ENCODE results near the gene CNGA2. TPM values are rescaled to one million over a fixed set of nuclear protein-coding genes. Genes with fewer than 3 reads are reported as not detected.

CNGA2 gene
- total RNA-seq, 1 experiment from 2014 or later: not detected

- no peak overlapping the region for H3K27ac ChIP-seq (ENCODE audit: low read depth, low read length)
- CTCF ChIA-PET: no interaction called here
- intact Hi-C loops (cut with micrococcal nuclease): no loop called here
- H3K27me3 ChIP-seq (ENCODE audit: insufficient read depth, low read length): peaks cover 20% of the 10 kb centered on the region; the same call in 1 of the 2 replicates
- no peaks in the 10 kb centered on the region for H3K9me3 ChIP-seq (ENCODE audit: control insufficient read depth in 1 of 2, insufficient read depth in 1 of 2, low read depth in 1 of 2, low read length in 2 of 2)
- H3K4me3 ChIP-seq (replicated peaks in 1 of 2; ENCODE audit: low read depth in 1 of 2, low read length in 2 of 2): no peak overlapping the region
- DNase-seq (ENCODE audit: low read depth, low spot score) (no peak), ATAC-seq (no peak)
- peaks cover 3 to 9% of the 10 kb centered on the region in 2 experiments; a peak in 2 of 4 replicates for H3K4me1 ChIP-seq (ENCODE audit: control insufficient read depth in 1 of 2, insufficient read depth in 2 of 2, low read length in 2 of 2)
- TF ChIP-seq ZNF274 (IDR thresholded peaks at IDR 0.05; ENCODE audit: low read depth, low read length): no peak
- no peak for TF ChIP-seq SRF (IDR thresholded peaks at IDR 0.05; ENCODE audit: low read depth)
- no peak for TF ChIP-seq JUND (IDR thresholded peaks at IDR 0.05)
- no peak for TF ChIP-seq SIN3A (IDR thresholded peaks at IDR 0.05; ENCODE audit: low read depth)
- TF ChIP-seq ATF3 (IDR thresholded peaks at IDR 0.05): no peak
- no peak for TF ChIP-seq CEBPB (IDR thresholded peaks at IDR 0.05; ENCODE audit: low read depth)
- TF ChIP-seq CTCF (IDR thresholded peaks at IDR 0.05 in 2 of 3, conservative IDR thresholded peaks at IDR 0.05 in 1 of 3; ENCODE audit: borderline replicate concordance in 1 of 3, insufficient read depth in 1 of 3, low read depth in 2 of 3, low read length in 2 of 3): no peak
- no peak for TF ChIP-seq EZH2phosphoT487 (IDR thresholded peaks at IDR 0.05; ENCODE audit: borderline replicate concordance)
- TF ChIP-seq REST (IDR thresholded peaks at IDR 0.05; ENCODE audit: low read depth): no peak
- TF ChIP-seq YY1 (IDR thresholded peaks at IDR 0.05; ENCODE audit: extremely low read depth, insufficient replicate concordance, low read depth, low read length): no peak
- no peak for TF ChIP-seq ELF1 (IDR thresholded peaks at IDR 0.05; ENCODE audit: borderline replicate concordance, low read depth)
- no peak for TF ChIP-seq RAD21 (IDR thresholded peaks at IDR 0.05; ENCODE audit: low read depth)
- no peak for TF ChIP-seq FOSL1 (IDR thresholded peaks at IDR 0.05; ENCODE audit: low read depth)
- TF ChIP-seq TCF7L2 (IDR thresholded peaks at IDR 0.05; ENCODE audit: borderline replicate concordance, extremely low read depth, insufficient read depth, insufficient read length): no peak
- no peak for TF ChIP-seq CBX3 (IDR thresholded peaks at IDR 0.05; ENCODE audit: low read depth)
- no peak for TF ChIP-seq SP1 (IDR thresholded peaks at IDR 0.05; ENCODE audit: low read depth)
- TF ChIP-seq EGR1 (IDR thresholded peaks at IDR 0.05; ENCODE audit: low read depth): no peak
- TF ChIP-seq POLR2A (IDR thresholded peaks at IDR 0.05; ENCODE audit: borderline replicate concordance, extremely low read depth, insufficient read depth, insufficient read length): no peak
- TF ChIP-seq POLR2AphosphoS5 (IDR thresholded peaks at IDR 0.05; ENCODE audit: low read depth, low read length): no peak
- TF ChIP-seq MAX (IDR thresholded peaks at IDR 0.05): no peak
- H3K9me2 ChIP-seq (ENCODE audit: insufficient read depth): no peaks in the 10 kb centered on the region
- no peak overlapping the region for H2AFZ ChIP-seq (ENCODE audit: low read depth, low read length, poor library complexity, severe bottlenecking)
- H3K9ac ChIP-seq (ENCODE audit: low read length): no peak overlapping the region
- H3K79me2 ChIP-seq (ENCODE audit: insufficient read depth, low read length): no peaks in the 10 kb centered on the region
- no peaks in the 10 kb centered on the region; the same call in 1 of the 2 replicates for H4K20me1 ChIP-seq (ENCODE audit: insufficient read depth)
- no peak overlapping the region for H3K4me2 ChIP-seq (ENCODE audit: low read length)
- no peaks in the 10 kb centered on the region for H3K36me3 ChIP-seq (ENCODE audit: control insufficient read depth in 1 of 2, insufficient read depth in 2 of 2, low read length in 2 of 2)
- POLR2A ChIA-PET: no interaction called here
- RAD21 ChIA-PET (ENCODE audit: low non-redundant PET in 1 of 2, low total read pairs in 2 of 2, uncharacterized antibody in 2 of 2, unreplicated experiment in 2 of 2): no interaction called here
- no TSS peak for BruUV-seq (replicated peaks)
These were observed 57.4 kb downstream of the CNGA2 start for GRCh38 chrX:151791961-151792360.
